ENCODE data around the gene UST. TPM values are rescaled to one million over a fixed set of nuclear protein-coding genes. Genes with fewer than 3 reads are reported as not detected.

Gene UST
- total RNA-seq, 4 donors from 2014 or later: 16.7 to 19.5 (median 18.1) TPM

DNA sequence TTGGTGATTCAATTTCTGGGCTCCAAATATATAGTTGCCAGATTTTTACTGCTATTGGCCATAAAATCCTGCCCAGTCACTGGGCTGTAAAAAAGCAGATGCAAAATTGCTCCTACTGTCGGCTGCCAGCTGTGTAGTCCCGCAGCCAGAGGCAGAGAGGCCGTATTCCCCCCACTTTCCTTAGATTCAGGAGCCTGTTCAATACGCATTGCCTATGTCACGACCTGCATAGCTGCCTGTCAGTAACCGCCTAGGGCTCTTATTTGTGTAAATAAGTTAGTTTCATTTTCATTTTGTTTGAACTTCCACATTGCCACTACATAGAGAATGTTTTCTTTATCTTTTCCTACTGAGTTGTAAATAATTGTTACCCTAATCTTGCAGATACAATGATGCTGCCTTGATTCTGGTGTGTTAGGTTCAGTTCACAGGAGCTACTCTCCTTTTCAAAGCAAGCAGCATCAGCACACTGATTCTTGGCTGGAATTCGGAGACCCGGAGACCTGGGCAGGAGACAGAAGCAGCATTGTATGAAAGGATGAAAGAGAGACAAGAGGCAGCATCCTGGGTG is 46.0 kb upstream of the UST start:
- 12% methylated on average over 8 of the region's 8 CpGs for WGBS
- Histone ChIP-seq H3K27me3 (no peaks in the 10 kb centered on the region), H3K4me3 (peak overlapping the region; percentile 35), H3K9me3 (no peaks in the 10 kb centered on the region), H3K36me3 (no peaks in the 10 kb centered on the region), H3K4me1 (peaks cover 27% of the 10 kb centered on the region), H3K27ac (peak overlapping the region; percentile 27)
- TF ChIP-seq POLR2AphosphoS5 (IDR thresholded peaks at IDR 0.05) (no peak), POLR2A (IDR thresholded peaks at IDR 0.05) (no peak), EP300 (IDR thresholded peaks at IDR 0.05) (no peak)
- TF ChIP-seq, protein P1, sequence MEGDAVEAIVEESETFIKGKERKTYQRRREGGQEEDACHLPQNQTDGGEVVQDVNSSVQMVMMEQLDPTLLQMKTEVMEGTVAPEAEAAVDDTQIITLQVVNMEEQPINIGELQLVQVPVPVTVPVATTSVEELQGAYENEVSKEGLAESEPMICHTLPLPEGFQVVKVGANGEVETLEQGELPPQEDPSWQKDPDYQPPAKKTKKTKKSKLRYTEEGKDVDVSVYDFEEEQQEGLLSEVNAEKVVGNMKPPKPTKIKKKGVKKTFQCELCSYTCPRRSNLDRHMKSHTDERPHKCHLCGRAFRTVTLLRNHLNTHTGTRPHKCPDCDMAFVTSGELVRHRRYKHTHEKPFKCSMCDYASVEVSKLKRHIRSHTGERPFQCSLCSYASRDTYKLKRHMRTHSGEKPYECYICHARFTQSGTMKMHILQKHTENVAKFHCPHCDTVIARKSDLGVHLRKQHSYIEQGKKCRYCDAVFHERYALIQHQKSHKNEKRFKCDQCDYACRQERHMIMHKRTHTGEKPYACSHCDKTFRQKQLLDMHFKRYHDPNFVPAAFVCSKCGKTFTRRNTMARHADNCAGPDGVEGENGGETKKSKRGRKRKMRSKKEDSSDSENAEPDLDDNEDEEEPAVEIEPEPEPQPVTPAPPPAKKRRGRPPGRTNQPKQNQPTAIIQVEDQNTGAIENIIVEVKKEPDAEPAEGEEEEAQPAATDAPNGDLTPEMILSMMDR (IDR thresholded peaks at IDR 0.05): no peak
- DNase-seq (ENCODE audit: low spot score in 2 of 2): no peak

DNA sequence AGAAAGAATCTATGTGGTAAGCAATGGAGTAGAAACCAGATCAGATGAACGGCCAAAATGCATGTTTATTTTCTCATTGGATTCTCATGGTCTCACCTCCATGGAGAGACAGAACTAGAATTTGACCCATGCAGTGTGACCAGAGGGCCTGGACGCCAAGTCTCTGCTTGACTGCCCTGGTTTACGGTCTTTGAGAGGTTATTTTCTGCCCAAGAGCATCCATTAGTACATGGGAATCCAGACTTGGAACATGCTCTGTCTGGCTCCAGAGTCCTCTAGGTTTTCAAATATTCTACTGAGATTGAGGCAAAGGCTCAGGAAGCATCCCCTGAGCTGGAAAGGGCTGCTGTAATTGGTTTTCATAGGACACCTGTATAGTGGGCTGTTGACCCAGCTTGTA is 45.5 kb upstream of the UST start:
- no peak for TF ChIP-seq POLR2AphosphoS5 (IDR thresholded peaks at IDR 0.05)
- TF ChIP-seq EP300 (IDR thresholded peaks at IDR 0.05): no peak
- TF ChIP-seq, protein P1 (IDR thresholded peaks at IDR 0.05): no peak
- TF ChIP-seq POLR2A (IDR thresholded peaks at IDR 0.05): no peak
- Histone ChIP-seq H3K27me3 (no peaks in the 10 kb centered on the region), H3K9me3 (no peaks in the 10 kb centered on the region), H3K27ac (no peak overlapping the region), H3K4me3 (peak overlapping the region; percentile 35), H3K4me1 (peaks cover 27% of the 10 kb centered on the region), H3K36me3 (no peaks in the 10 kb centered on the region)
- 74% methylated on average over 3 of the region's 3 CpGs for WGBS
- no peak for DNase-seq (ENCODE audit: low spot score in 2 of 2)

DNA sequence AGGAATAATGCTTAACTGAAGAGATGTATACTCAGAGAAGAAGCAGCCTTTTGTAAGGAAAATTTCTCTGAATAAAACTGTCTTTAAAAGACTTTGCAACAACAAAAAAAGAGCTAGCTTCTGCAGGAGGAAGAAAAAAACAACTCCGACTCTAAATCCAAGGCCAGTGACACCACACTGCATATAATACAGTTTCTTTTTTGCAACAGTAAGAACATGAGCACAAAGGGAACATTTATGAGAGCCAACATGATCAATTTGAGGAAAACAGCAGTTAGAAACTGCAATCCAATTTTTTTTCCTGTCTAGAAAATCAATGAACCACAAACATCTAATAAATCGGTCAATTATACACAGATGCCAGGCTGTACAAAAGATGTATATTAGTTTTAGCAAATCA is 42.9 kb upstream of the UST start:
- Histone ChIP-seq H3K9me3 (no peaks in the 10 kb centered on the region), H3K27ac (no peak overlapping the region), H3K36me3 (no peaks in the 10 kb centered on the region), H3K4me3 (no peak overlapping the region), H3K4me1 (peaks cover 27% of the 10 kb centered on the region), H3K27me3 (no peaks in the 10 kb centered on the region)
- 59% methylated on average over 2 of the region's 2 CpGs for WGBS
- DNase-seq (ENCODE audit: low spot score in 2 of 2): no peak
- TF ChIP-seq POLR2AphosphoS5 (IDR thresholded peaks at IDR 0.05): no peak

DNA sequence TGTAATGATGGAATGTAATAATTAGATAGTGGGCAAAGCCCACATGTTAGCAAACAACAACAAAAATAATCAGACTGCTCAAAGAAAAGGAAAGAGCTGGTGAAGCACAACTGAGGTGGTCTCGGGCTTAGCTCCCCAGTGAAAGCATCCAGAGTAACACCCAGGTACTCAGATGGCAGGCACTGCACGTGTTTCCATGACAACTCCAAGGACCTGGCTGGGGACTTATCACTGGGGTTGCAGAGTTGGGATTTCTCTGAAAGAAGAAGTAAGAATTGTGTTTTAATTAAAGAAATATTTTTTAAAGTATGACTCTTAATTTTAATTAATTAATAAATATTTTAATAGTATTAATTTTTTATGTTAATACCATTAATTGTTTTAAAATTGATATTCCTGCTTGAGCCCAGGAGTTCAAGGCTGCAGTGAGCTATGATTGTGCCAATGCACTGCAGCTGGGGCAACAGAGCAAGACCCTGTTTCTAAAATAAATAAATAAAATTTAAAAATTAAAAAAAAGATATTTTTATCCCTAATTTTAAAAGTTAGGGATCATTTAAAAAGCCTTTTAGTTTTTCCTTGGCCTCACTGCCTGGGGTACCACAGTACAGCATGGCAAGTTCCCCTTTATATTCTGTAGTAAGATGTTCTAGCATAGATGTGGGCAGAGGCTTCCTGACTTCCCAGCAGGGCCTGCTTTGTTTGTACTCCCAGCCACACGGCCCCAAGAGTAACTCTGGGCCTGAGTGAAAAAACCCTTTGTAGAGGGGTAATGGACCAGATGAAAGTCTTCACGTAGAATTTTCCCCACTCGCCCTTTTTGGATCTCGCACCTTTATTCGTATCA is 42.2 kb upstream of the UST start:
- 85% methylated on average over 7 of the region's 7 CpGs for WGBS
- H3K27me3 ChIP-seq: no peaks in the 10 kb centered on the region
- no peak overlapping the region for H3K27ac ChIP-seq
- no peaks in the 10 kb centered on the region for H3K36me3 ChIP-seq
- TF ChIP-seq POLR2A (IDR thresholded peaks at IDR 0.05) (no peak), EP300 (IDR thresholded peaks at IDR 0.05) (no peak), POLR2AphosphoS5 (IDR thresholded peaks at IDR 0.05) (no peak)
- TF ChIP-seq, protein P1 (IDR thresholded peaks at IDR 0.05): no peak
- no peak for DNase-seq (ENCODE audit: low spot score in 2 of 2)
- H3K4me3 ChIP-seq: no peak overlapping the region
- peaks cover 25% of the 10 kb centered on the region for H3K4me1 ChIP-seq
- no peaks in the 10 kb centered on the region for H3K9me3 ChIP-seq

DNA sequence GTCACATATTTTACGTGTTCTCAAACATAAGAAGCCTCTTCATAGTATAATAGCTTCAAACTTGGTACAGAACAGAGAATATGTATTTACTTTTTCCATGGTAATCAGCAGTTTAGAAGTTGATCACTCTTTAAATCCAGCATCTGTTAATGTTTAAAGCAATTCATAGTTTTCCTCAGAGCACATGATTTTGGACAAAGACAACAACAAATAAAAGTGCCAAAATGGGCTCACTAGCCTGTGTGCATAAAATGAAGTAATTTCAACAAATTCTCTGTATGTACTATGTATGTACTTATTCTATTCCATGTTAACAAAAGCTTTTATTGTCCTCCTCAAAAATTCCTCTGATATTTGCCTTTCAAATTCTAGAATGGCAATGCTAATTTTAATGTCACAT is 38.1 kb upstream of the UST start:
- no peaks in the 10 kb centered on the region for H3K27me3 ChIP-seq
- no peaks in the 10 kb centered on the region for H3K36me3 ChIP-seq
- no peak for DNase-seq (ENCODE audit: low spot score in 2 of 2)
- no peak overlapping the region for H3K4me3 ChIP-seq
- H3K27ac ChIP-seq: peak overlapping the region; percentile 40
- WGBS: 65% methylated on average over 1 of the region's 1 CpG
- TF ChIP-seq, protein P1 (IDR thresholded peaks at IDR 0.05): no peak
- TF ChIP-seq POLR2AphosphoS5 (IDR thresholded peaks at IDR 0.05) (no peak), EP300 (IDR thresholded peaks at IDR 0.05) (no peak), POLR2A (IDR thresholded peaks at IDR 0.05) (no peak)
- H3K9me3 ChIP-seq: no peaks in the 10 kb centered on the region
- H3K4me1 ChIP-seq: peaks cover 5% of the 10 kb centered on the region
